ENCODE measurements around the gene EIF2B2. TPM values are rescaled to one million over a fixed set of nuclear protein-coding genes. Genes with fewer than 3 reads are reported as not detected.

EIF2B2 gene
- total and polyA plus RNA-seq, 9 of the 15 experiments (the other 6 are each of a cell fraction or from before 2014, with no cell fraction given), result 10.6 to 94.1 (median 38.9) TPM

DNA sequence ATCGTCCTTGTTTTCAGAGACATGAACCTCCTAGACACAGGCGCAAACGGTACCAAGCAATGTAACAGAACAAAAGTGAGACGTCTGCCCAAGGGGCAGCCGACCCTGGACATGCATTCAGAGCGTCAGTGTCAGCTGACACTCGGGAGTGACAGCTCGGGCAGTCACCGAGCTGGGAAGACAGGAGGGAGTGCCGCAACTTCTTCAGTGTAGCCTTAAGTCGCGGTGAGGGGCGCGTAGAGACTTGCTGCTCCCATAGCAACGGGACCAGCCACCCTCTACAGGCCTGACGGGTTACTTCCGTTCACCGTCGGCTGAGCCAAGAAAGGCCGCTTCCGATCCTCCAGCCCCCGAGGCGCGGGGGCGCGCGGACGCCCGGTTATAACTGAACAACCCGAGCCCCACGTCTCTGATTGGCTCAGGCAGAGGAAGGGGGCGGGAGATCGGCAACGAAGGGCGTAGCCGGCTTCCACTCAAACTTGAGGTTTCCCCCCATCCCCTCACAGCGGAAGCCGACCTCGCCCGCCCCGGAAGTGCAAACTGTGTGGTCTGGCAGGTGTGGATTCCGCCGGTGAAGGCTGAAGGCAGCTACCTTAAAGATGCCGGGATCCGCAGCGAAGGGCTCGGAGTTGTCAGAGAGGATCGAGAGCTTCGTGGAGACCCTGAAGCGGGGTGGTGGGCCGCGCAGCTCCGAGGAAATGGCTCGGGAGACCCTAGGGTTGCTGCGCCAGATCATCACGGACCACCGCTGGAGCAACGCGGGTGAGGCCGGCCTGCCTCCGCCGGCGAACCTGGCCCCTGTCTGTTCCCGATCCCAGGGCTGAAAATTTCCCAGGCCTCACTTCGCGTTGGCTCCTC lies at the start of gene EIF2B2 (continued):
- TF ChIP-seq, protein P1, sequence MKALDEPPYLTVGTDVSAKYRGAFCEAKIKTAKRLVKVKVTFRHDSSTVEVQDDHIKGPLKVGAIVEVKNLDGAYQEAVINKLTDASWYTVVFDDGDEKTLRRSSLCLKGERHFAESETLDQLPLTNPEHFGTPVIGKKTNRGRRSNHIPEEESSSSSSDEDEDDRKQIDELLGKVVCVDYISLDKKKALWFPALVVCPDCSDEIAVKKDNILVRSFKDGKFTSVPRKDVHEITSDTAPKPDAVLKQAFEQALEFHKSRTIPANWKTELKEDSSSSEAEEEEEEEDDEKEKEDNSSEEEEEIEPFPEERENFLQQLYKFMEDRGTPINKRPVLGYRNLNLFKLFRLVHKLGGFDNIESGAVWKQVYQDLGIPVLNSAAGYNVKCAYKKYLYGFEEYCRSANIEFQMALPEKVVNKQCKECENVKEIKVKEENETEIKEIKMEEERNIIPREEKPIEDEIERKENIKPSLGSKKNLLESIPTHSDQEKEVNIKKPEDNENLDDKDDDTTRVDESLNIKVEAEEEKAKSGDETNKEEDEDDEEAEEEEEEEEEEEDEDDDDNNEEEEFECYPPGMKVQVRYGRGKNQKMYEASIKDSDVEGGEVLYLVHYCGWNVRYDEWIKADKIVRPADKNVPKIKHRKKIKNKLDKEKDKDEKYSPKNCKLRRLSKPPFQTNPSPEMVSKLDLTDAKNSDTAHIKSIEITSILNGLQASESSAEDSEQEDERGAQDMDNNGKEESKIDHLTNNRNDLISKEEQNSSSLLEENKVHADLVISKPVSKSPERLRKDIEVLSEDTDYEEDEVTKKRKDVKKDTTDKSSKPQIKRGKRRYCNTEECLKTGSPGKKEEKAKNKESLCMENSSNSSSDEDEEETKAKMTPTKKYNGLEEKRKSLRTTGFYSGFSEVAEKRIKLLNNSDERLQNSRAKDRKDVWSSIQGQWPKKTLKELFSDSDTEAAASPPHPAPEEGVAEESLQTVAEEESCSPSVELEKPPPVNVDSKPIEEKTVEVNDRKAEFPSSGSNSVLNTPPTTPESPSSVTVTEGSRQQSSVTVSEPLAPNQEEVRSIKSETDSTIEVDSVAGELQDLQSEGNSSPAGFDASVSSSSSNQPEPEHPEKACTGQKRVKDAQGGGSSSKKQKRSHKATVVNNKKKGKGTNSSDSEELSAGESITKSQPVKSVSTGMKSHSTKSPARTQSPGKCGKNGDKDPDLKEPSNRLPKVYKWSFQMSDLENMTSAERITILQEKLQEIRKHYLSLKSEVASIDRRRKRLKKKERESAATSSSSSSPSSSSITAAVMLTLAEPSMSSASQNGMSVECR (CRISPR knock-in tag; IDR thresholded peaks at IDR 0.05), result peak; percentile 70
- TF ChIP-seq ZNF785 (CRISPR knock-in tag; IDR thresholded peaks at IDR 0.05) (no peak), FUS (optimal IDR thresholded peaks at IDR 0.05; ENCODE audit: low read depth, low read length) (no peak), MAZ (CRISPR knock-in tag; conservative IDR thresholded peaks at IDR 0.05 in 1 of 2, IDR thresholded peaks at IDR 0.05 in 1 of 2) (peak; percentile 60 to 71; a peak in 2 of 4 replicates)
- TF ChIP-seq, protein P2, sequence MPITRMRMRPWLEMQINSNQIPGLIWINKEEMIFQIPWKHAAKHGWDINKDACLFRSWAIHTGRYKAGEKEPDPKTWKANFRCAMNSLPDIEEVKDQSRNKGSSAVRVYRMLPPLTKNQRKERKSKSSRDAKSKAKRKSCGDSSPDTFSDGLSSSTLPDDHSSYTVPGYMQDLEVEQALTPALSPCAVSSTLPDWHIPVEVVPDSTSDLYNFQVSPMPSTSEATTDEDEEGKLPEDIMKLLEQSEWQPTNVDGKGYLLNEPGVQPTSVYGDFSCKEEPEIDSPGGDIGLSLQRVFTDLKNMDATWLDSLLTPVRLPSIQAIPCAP (CRISPR knock-in tag; IDR thresholded peaks at IDR 0.05; ENCODE audit: borderline replicate concordance), result no peak
- TF ChIP-seq, protein P3, sequence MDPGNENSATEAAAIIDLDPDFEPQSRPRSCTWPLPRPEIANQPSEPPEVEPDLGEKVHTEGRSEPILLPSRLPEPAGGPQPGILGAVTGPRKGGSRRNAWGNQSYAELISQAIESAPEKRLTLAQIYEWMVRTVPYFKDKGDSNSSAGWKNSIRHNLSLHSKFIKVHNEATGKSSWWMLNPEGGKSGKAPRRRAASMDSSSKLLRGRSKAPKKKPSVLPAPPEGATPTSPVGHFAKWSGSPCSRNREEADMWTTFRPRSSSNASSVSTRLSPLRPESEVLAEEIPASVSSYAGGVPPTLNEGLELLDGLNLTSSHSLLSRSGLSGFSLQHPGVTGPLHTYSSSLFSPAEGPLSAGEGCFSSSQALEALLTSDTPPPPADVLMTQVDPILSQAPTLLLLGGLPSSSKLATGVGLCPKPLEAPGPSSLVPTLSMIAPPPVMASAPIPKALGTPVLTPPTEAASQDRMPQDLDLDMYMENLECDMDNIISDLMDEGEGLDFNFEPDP (CRISPR knock-in tag; IDR thresholded peaks at IDR 0.05), result no peak
- TF ChIP-seq, protein P4, sequence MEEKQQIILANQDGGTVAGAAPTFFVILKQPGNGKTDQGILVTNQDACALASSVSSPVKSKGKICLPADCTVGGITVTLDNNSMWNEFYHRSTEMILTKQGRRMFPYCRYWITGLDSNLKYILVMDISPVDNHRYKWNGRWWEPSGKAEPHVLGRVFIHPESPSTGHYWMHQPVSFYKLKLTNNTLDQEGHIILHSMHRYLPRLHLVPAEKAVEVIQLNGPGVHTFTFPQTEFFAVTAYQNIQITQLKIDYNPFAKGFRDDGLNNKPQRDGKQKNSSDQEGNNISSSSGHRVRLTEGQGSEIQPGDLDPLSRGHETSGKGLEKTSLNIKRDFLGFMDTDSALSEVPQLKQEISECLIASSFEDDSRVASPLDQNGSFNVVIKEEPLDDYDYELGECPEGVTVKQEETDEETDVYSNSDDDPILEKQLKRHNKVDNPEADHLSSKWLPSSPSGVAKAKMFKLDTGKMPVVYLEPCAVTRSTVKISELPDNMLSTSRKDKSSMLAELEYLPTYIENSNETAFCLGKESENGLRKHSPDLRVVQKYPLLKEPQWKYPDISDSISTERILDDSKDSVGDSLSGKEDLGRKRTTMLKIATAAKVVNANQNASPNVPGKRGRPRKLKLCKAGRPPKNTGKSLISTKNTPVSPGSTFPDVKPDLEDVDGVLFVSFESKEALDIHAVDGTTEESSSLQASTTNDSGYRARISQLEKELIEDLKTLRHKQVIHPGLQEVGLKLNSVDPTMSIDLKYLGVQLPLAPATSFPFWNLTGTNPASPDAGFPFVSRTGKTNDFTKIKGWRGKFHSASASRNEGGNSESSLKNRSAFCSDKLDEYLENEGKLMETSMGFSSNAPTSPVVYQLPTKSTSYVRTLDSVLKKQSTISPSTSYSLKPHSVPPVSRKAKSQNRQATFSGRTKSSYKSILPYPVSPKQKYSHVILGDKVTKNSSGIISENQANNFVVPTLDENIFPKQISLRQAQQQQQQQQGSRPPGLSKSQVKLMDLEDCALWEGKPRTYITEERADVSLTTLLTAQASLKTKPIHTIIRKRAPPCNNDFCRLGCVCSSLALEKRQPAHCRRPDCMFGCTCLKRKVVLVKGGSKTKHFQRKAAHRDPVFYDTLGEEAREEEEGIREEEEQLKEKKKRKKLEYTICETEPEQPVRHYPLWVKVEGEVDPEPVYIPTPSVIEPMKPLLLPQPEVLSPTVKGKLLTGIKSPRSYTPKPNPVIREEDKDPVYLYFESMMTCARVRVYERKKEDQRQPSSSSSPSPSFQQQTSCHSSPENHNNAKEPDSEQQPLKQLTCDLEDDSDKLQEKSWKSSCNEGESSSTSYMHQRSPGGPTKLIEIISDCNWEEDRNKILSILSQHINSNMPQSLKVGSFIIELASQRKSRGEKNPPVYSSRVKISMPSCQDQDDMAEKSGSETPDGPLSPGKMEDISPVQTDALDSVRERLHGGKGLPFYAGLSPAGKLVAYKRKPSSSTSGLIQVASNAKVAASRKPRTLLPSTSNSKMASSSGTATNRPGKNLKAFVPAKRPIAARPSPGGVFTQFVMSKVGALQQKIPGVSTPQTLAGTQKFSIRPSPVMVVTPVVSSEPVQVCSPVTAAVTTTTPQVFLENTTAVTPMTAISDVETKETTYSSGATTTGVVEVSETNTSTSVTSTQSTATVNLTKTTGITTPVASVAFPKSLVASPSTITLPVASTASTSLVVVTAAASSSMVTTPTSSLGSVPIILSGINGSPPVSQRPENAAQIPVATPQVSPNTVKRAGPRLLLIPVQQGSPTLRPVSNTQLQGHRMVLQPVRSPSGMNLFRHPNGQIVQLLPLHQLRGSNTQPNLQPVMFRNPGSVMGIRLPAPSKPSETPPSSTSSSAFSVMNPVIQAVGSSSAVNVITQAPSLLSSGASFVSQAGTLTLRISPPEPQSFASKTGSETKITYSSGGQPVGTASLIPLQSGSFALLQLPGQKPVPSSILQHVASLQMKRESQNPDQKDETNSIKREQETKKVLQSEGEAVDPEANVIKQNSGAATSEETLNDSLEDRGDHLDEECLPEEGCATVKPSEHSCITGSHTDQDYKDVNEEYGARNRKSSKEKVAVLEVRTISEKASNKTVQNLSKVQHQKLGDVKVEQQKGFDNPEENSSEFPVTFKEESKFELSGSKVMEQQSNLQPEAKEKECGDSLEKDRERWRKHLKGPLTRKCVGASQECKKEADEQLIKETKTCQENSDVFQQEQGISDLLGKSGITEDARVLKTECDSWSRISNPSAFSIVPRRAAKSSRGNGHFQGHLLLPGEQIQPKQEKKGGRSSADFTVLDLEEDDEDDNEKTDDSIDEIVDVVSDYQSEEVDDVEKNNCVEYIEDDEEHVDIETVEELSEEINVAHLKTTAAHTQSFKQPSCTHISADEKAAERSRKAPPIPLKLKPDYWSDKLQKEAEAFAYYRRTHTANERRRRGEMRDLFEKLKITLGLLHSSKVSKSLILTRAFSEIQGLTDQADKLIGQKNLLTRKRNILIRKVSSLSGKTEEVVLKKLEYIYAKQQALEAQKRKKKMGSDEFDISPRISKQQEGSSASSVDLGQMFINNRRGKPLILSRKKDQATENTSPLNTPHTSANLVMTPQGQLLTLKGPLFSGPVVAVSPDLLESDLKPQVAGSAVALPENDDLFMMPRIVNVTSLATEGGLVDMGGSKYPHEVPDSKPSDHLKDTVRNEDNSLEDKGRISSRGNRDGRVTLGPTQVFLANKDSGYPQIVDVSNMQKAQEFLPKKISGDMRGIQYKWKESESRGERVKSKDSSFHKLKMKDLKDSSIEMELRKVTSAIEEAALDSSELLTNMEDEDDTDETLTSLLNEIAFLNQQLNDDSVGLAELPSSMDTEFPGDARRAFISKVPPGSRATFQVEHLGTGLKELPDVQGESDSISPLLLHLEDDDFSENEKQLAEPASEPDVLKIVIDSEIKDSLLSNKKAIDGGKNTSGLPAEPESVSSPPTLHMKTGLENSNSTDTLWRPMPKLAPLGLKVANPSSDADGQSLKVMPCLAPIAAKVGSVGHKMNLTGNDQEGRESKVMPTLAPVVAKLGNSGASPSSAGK (IDR thresholded peaks at IDR 0.05), result no peak
